Neuron (in vitro differentiated cells): ENCODE data around the gene TFAM.

ENCODE experiments used
- H2AFZ ChIP-seq: one replicate; pipeline ENCODE4 v1.6.1; 2013; ENCODE audit warnings: low read depth, mild to moderate bottlenecking, inconsistent platforms, low read length, moderate library complexity
- H3K27me3 ChIP-seq: one replicate; pipeline ENCODE4 v1.6.1; 2013; ENCODE audit warnings: low read length; ENCODE audit not compliant: insufficient read depth
- H3K36me3 ChIP-seq: one replicate; pipeline ENCODE4 v1.6.1; 2013; ENCODE audit warnings: low read length; ENCODE audit not compliant: insufficient read depth
- H3K4me1 ChIP-seq: one replicate; pipeline ENCODE4 v1.6.1; 2013; ENCODE audit warnings: low read length; ENCODE audit not compliant: insufficient read depth
- H3K4me3 ChIP-seq: 2 replicates; pipeline ENCODE4 v1.5.1; 2013; ENCODE audit warnings: mild to moderate bottlenecking, low read length, moderate library complexity
- H3K9me3 ChIP-seq: one replicate; pipeline ENCODE4 v1.6.1; 2013; ENCODE audit warnings: low read length

TFAM gene

GRCh38 chr10:58358947-58359346 is 26.3 kb upstream of the TFAM start:
- H3K27me3 ChIP-seq: no peaks in the 10 kb centered on the region
- peaks cover 5% of the 10 kb centered on the region for H3K36me3 ChIP-seq

GRCh38 chr10:58359541-58359940 is 25.7 kb upstream of the TFAM start:
- no peaks in the 10 kb centered on the region for H3K27me3 ChIP-seq
- no peaks in the 10 kb centered on the region for H3K9me3 ChIP-seq
- H3K4me3 ChIP-seq: no peak overlapping the region
- H2AFZ ChIP-seq: no peak overlapping the region
- peaks cover 5% of the 10 kb centered on the region for H3K36me3 ChIP-seq
- H3K4me1 ChIP-seq: peaks cover 17% of the 10 kb centered on the region

More at GRCh38 chr10:58358947-58359346, 26.3 kb upstream of the TFAM start:
- Histone ChIP-seq H3K4me1 (peaks cover 17% of the 10 kb centered on the region), H2AFZ (no peak overlapping the region), H3K4me3 (no peak overlapping the region), H3K9me3 (no peaks in the 10 kb centered on the region)

- no peaks in the 10 kb centered on the region for H3K9me3 ChIP-seq
- H3K36me3 ChIP-seq: peaks cover 9% of the 10 kb centered on the region
- H3K27me3 ChIP-seq: no peaks in the 10 kb centered on the region
- H3K4me3 ChIP-seq: no peak overlapping the region
- H3K4me1 ChIP-seq: peaks cover 17% of the 10 kb centered on the region
- H2AFZ ChIP-seq: no peak overlapping the region
These were observed 24.7 kb upstream of the TFAM start for GRCh38 chr10:58360412-58361004.

- Histone ChIP-seq H2AFZ (no peak overlapping the region), H3K4me1 (peaks cover 17% of the 10 kb centered on the region), H3K36me3 (peaks cover 9% of the 10 kb centered on the region), H3K4me3 (no peak overlapping the region), H3K27me3 (no peaks in the 10 kb centered on the region), H3K9me3 (no peaks in the 10 kb centered on the region)
These were observed 23.9 kb upstream of the TFAM start for GRCh38 chr10:58361353-58361752.

- H3K27me3 ChIP-seq: no peaks in the 10 kb centered on the region
- H3K4me3 ChIP-seq: no peak overlapping the region
- H3K36me3 ChIP-seq: peaks cover 9% of the 10 kb centered on the region
- no peaks in the 10 kb centered on the region for H3K9me3 ChIP-seq
- no peak overlapping the region for H2AFZ ChIP-seq
- H3K4me1 ChIP-seq: peaks cover 17% of the 10 kb centered on the region
These were observed 23.0 kb upstream of the TFAM start for GRCh38 chr10:58362027-58362789.

- Histone ChIP-seq H3K36me3 (peaks cover 15% of the 10 kb centered on the region), H3K4me3 (no peak overlapping the region), H2AFZ (no peak overlapping the region), H3K9me3 (no peaks in the 10 kb centered on the region), H3K4me1 (peaks cover 3% of the 10 kb centered on the region), H3K27me3 (no peaks in the 10 kb centered on the region)
These were observed 18.1 kb upstream of the TFAM start for GRCh38 chr10:58367069-58367468.

- Histone ChIP-seq H3K4me1 (no peaks in the 10 kb centered on the region), H3K4me3 (no peak overlapping the region), H3K36me3 (peaks cover 7% of the 10 kb centered on the region), H3K27me3 (no peaks in the 10 kb centered on the region), H3K9me3 (no peaks in the 10 kb centered on the region), H2AFZ (no peak overlapping the region)
These were observed 13.7 kb upstream of the TFAM start for GRCh38 chr10:58371473-58371872.

GRCh38 chr10:58372607-58373441 is 12.4 kb upstream of the TFAM start:
- Histone ChIP-seq H3K27me3 (no peaks in the 10 kb centered on the region), H3K36me3 (peaks cover 7% of the 10 kb centered on the region), H3K9me3 (no peaks in the 10 kb centered on the region), H3K4me3 (no peak overlapping the region), H3K4me1 (no peaks in the 10 kb centered on the region), H2AFZ (no peak overlapping the region)

GRCh38 chr10:58373442-58373827 is 11.8 kb upstream of the TFAM start:
- Histone ChIP-seq H3K4me3 (no peak overlapping the region), H3K4me1 (no peaks in the 10 kb centered on the region), H3K36me3 (peaks cover 3% of the 10 kb centered on the region), H3K9me3 (no peaks in the 10 kb centered on the region), H3K27me3 (no peaks in the 10 kb centered on the region), H2AFZ (no peak overlapping the region)

- Histone ChIP-seq H3K27me3 (no peaks in the 10 kb centered on the region), H3K4me1 (peaks cover 10% of the 10 kb centered on the region), H3K36me3 (peaks cover 10% of the 10 kb centered on the region), H2AFZ (no peak overlapping the region), H3K4me3 (no peak overlapping the region), H3K9me3 (no peaks in the 10 kb centered on the region)
These were observed 2.7 kb upstream of the TFAM start for GRCh38 chr10:58382489-58382995.

GRCh38 chr10:58384095-58384494 is 1.1 kb upstream of the TFAM start:
- peak overlapping the region; percentile 91 for H3K4me3 ChIP-seq
- H3K36me3 ChIP-seq: peaks cover 24% of the 10 kb centered on the region

GRCh38 chr10:58384544-58384998 is 639 bp upstream of the TFAM start:
- Histone ChIP-seq H3K4me1 (peaks cover 10% of the 10 kb centered on the region), H3K27me3 (no peaks in the 10 kb centered on the region), H2AFZ (peak overlapping the region; percentile 88), H3K4me3 (peak overlapping the region; percentile 91), H3K36me3 (peaks cover 29% of the 10 kb centered on the region), H3K9me3 (no peaks in the 10 kb centered on the region)

More at GRCh38 chr10:58384095-58384494, 1.1 kb upstream of the TFAM start:
- peaks cover 10% of the 10 kb centered on the region for H3K4me1 ChIP-seq
- H3K27me3 ChIP-seq: no peaks in the 10 kb centered on the region
- H3K9me3 ChIP-seq: no peaks in the 10 kb centered on the region
- H2AFZ ChIP-seq: peak overlapping the region; percentile 88

- H3K4me3 ChIP-seq: peak overlapping the region; percentile 91
- H3K36me3 ChIP-seq: peaks cover 40% of the 10 kb centered on the region
- no peaks in the 10 kb centered on the region for H3K27me3 ChIP-seq
- H2AFZ ChIP-seq: peak overlapping the region; percentile 88
- H3K9me3 ChIP-seq: no peaks in the 10 kb centered on the region
- peaks cover 10% of the 10 kb centered on the region for H3K4me1 ChIP-seq
These were observed 538 bp downstream of the TFAM start for GRCh38 chr10:58385784-58386112.
